SHP77 (cell line): Measurements from ENCODE around the gene ZIC4.

Source experiments
- DNase-seq, 2 experiments: peaks; one replicate each; lab custom pipeline; 2025; lab: John Stamatoyannopoulos, UW

Gene ZIC4

DNA sequence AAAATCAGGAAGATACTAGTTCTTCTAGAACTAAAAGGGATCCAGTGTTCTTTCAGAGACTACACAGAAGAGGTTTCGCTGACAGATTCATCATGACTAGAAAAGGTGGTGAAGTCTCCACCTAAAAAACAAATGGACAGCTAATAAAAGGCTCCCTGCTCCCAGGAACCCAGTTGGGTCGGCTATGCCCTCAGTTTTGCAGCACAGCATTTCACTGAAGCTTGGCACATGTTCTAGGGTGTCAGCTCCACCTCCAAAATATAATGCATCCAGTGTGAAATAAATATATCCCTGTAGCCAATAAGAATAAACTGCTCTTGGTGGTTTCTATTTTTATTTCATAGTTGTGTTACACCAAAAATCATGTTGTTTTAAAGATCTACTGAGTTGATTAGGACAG lies 55.0 kb downstream of the ZIC4 start:
- DNase-seq: no peak

DNA sequence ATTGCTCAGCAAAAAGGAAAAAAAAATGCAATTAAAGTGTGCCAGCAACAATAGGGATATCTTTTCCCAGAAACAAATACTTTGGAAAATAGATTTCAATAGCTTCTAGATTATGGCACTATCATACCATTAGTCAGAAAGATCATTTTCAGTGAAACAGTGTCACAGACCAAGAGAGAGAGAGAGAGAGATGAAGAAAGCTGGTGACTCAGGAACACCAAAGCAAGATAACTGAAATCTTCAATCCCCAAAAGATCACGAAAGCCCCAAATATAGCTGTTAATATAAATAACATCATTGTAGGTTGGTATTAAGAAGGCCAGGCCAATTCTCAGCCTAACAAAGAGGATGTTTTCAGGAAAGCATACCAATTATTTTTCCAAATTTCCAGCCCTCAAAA lies 57.4 kb downstream of the ZIC4 start:
- DNase-seq: no peak

DNA sequence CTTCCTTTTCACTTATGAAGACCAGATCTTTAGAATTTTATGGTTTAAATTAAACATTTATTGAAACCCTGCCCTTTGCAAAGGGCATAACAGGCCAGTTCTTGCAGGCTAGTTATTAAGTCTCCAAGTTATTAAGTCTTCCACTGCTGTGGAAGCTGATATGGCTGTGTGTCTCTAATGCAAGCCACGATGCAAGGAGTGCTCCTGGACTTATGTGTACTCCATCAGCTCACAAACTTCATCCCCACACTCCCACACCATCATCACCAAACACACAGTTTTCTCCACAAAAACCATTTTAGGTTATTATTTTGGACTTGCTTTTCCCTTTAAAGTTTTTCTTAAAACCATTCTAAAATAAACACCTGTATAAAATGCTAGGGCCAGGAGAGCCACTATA lies 62.4 kb downstream of the ZIC4 start:
- DNase-seq: no peak

DNA sequence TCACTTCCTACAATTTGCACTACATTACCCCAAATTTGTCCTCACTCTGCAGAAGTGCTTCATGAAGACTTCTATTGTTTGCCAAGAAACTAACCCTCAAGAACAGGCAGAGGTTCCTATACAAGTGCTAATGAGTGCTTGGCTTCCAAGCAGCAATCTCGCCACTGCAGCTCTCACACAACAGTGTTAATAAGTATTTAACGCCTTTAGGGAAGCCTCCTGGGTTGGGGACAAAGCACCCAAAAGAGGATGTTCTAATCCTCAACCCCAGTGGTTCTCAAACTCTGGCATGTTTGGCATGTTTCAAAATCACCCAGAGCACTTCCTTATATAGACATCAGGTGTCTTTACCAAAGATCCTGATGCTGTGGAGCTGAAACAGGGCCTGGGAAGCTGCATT lies 64.6 kb downstream of the ZIC4 start:
- no peak for DNase-seq

DNA sequence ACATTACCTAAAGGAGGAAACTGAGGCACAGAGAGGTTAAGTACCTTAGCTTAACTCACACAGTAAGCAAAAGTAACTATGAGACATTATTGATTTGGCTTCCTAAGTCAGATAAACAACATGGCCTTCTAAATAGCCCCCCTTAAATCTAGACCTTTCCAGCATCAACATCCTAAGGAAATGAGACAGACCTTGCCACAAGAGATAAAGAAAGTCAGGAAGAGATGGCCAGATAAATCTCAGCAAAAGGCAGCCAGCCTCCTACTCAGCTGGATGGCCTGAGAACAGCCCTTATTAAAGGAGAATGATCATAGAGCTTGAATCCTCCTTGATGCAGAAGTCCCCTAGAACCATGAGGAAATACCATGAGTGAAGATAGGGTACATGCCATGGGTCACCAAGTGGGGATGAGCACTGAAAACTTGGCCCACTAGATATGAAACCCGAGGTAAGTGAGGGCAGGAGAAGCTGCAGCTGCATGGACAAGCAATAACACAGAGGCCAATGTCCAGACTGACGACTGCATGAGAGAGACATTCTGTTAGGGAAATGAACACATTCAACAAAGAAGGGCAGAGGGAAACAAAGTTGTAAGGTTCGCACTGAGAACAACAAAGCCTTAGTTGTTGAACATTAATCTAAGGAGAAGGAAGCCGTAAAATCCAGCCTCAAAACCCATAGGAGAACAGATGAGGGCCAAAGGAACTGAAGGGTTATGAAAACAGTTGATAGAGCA lies 69.6 kb downstream of the ZIC4 start:
- peak in 1 of 2 experiments; percentile 22 for DNase-seq
